Measurements from ENCODE around the gene MYO7A. TPM values are rescaled to one million over a fixed set of nuclear protein-coding genes. Genes with fewer than 3 reads are reported as not detected.

Gene MYO7A
- total and polyA plus RNA-seq, 2 donors (not counting 1 experiment from before 2014, with no cell fraction given) = 0.03 to 0.07 TPM

DNA sequence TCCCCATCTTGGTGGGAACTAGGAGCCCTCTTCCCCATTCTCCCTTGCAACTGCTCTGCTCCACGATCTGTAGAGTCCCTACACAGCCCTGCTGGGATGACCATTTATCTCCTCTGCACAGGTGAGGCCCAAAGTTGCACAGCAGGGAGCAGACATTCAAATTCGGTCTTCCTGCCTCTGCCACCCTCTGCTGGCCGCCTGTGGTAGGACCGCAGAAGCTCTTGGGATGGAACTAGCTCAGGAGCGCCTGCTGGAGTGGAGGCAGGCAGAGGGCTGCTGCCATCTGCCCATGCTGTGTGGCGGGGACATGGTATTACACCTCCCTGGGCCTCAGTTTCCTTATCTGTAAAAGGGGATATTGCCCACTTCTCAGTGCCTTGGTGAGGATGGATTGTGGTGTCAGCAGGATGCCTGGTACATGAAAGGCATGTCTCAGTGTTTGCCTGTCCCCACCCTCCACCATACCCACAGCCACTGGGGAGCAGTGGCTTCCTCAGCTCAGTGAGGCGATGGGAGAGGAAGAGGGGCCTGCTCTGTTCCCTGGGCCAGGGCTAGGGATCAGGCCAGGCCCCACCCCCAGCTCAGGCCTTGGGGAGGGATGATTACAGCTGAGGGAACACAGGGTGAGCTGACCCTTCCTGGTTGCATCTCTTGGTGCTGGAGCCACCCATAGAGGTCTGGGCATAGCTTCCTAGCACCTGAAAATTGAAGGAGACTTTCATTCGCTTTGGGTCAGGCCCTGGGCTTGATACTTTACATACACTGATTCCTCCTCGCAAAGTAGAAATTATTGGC, 36.7 kb upstream of the MYO7A start:
- Histone ChIP-seq H3K4me3 (ENCODE audit: control extremely low read depth in 1 of 5, extremely low read depth in 1 of 5, insufficient read depth in 1 of 5, low read depth in 2 of 5, low read length in 4 of 5) (no peak overlapping the region), H2AFZ (ENCODE audit: insufficient read depth, low read depth, low read length, poor library complexity, severe bottlenecking) (no peak overlapping the region), H4K20me1 (ENCODE audit: control insufficient read depth, insufficient read depth, low read length, poor library complexity, severe bottlenecking) (no peaks in the 10 kb centered on the region), H3K36me3 (replicated peaks in 1 of 2; ENCODE audit: control extremely low read depth in 1 of 2, control insufficient read depth in 1 of 2, extremely low read depth in 1 of 2, insufficient read depth in 2 of 2, low read length in 1 of 2) (no peaks in the 10 kb centered on the region), H3K9ac (ENCODE audit: low read length) (no peak overlapping the region), H3K27ac (ENCODE audit: low read length in 2 of 2) (no peak overlapping the region), H3K4me2 (replicated peaks; ENCODE audit: low read depth, low read length, poor library complexity, severe bottlenecking) (no peak overlapping the region), H3K4me1 (ENCODE audit: control insufficient read depth in 2 of 2, insufficient read depth in 2 of 2, low read length in 2 of 2) (no peaks in the 10 kb centered on the region), H3K79me2 (ENCODE audit: control insufficient read depth, insufficient read depth, low read length) (no peaks in the 10 kb centered on the region), H3K9me3 (ENCODE audit: control extremely low read depth in 1 of 3, control insufficient read depth in 2 of 3, insufficient read depth in 1 of 3, low read length in 2 of 3) (no peaks in the 10 kb centered on the region), H3K27me3 (replicated peaks in 1 of 4; ENCODE audit: control extremely low read depth in 1 of 4, control insufficient read depth in 3 of 4, insufficient read depth in 4 of 4, low read length in 3 of 4) (no peaks in the 10 kb centered on the region)
- ATAC-seq (ENCODE audit: low read depth) (peak; percentile 91), DNase-seq (peak; percentile 75)
- TF ChIP-seq, protein P1, sequence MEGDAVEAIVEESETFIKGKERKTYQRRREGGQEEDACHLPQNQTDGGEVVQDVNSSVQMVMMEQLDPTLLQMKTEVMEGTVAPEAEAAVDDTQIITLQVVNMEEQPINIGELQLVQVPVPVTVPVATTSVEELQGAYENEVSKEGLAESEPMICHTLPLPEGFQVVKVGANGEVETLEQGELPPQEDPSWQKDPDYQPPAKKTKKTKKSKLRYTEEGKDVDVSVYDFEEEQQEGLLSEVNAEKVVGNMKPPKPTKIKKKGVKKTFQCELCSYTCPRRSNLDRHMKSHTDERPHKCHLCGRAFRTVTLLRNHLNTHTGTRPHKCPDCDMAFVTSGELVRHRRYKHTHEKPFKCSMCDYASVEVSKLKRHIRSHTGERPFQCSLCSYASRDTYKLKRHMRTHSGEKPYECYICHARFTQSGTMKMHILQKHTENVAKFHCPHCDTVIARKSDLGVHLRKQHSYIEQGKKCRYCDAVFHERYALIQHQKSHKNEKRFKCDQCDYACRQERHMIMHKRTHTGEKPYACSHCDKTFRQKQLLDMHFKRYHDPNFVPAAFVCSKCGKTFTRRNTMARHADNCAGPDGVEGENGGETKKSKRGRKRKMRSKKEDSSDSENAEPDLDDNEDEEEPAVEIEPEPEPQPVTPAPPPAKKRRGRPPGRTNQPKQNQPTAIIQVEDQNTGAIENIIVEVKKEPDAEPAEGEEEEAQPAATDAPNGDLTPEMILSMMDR (IDR thresholded peaks at IDR 0.05) = peak; percentile 84
- TF ChIP-seq EZH2 (IDR thresholded peaks at IDR 0.05; ENCODE audit: borderline replicate concordance, insufficient read depth, low read depth, low read length, poor library complexity, severe bottlenecking) = no peak
- H3K4me3 Mint-ChIP-seq = no peak overlapping the region
- no peaks in the 10 kb centered on the region for H3K4me1 Mint-ChIP-seq
- CTCF ChIA-PET = interaction anchor here (0.6 to 5.1 kb wide), 28 partner anchors 10 to 528 kb away, joined by 3 to 73 read pairs (median 4); partner anchors contain the start of gene OMP
- POLR2A ChIA-PET = no interaction called here
- no peaks in the 10 kb centered on the region for H3K27me3 Mint-ChIP-seq
- no peaks in the 10 kb centered on the region for H3K9me3 Mint-ChIP-seq (ENCODE audit: insufficient read depth)
- no peak overlapping the region for H3K27ac Mint-ChIP-seq
- intact Hi-C loops (cut with micrococcal nuclease) = loop anchor here (1.0 kb wide), 3 partner anchors 25 to 171 kb away; partner anchors contain the start of gene CAPN5
- WGBS (ENCODE audit: insufficient coverage) = 20% methylated on average over 9 of the region's 9 CpGs

DNA sequence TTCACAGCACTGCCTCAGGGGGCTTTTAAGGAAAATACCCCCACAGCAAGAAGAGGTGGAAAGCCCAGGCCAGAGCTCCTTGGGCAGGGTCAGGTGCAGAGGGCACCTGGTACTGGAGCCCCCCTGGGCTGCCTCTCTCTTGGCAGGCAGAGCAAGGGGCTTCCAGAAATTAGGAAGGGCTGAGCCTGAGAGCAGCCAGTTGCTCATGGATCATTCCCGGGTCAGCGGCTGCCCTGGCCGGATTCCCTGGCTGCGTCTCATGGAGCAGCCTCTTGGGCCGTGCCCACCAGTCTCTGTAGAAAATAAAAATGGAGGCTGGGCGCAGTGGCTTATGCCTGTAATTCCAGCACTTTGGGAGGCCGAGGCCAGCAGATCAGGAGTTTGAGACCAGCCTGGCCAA, 35.7 kb upstream of the MYO7A start:
- no peak for ATAC-seq (ENCODE audit: low read depth)
- no peak overlapping the region for H3K4me2 ChIP-seq (replicated peaks; ENCODE audit: low read depth, low read length, poor library complexity, severe bottlenecking)
- intact Hi-C loops (cut with micrococcal nuclease) = no loop called here

More for the DNA sequence above, 35.7 kb upstream of the MYO7A start:
- Histone ChIP-seq H3K9me3 (ENCODE audit: control extremely low read depth in 1 of 3, control insufficient read depth in 2 of 3, insufficient read depth in 1 of 3, low read length in 2 of 3) (no peaks in the 10 kb centered on the region), H4K20me1 (ENCODE audit: control insufficient read depth, insufficient read depth, low read length, poor library complexity, severe bottlenecking) (no peaks in the 10 kb centered on the region), H3K27ac (ENCODE audit: low read length in 2 of 2) (no peak overlapping the region), H3K79me2 (ENCODE audit: control insufficient read depth, insufficient read depth, low read length) (no peaks in the 10 kb centered on the region), H3K4me3 (ENCODE audit: control extremely low read depth in 1 of 5, extremely low read depth in 1 of 5, insufficient read depth in 1 of 5, low read depth in 2 of 5, low read length in 4 of 5) (no peak overlapping the region), H3K36me3 (replicated peaks in 1 of 2; ENCODE audit: control extremely low read depth in 1 of 2, control insufficient read depth in 1 of 2, extremely low read depth in 1 of 2, insufficient read depth in 2 of 2, low read length in 1 of 2) (no peaks in the 10 kb centered on the region), H2AFZ (ENCODE audit: insufficient read depth, low read depth, low read length, poor library complexity, severe bottlenecking) (no peak overlapping the region), H3K27me3 (replicated peaks in 1 of 4; ENCODE audit: control extremely low read depth in 1 of 4, control insufficient read depth in 3 of 4, insufficient read depth in 4 of 4, low read length in 3 of 4) (no peaks in the 10 kb centered on the region), H3K9ac (ENCODE audit: low read length) (no peak overlapping the region), H3K4me1 (ENCODE audit: control insufficient read depth in 2 of 2, insufficient read depth in 2 of 2, low read length in 2 of 2) (no peaks in the 10 kb centered on the region)
- no peak for TF ChIP-seq EZH2 (IDR thresholded peaks at IDR 0.05; ENCODE audit: borderline replicate concordance, insufficient read depth, low read depth, low read length, poor library complexity, severe bottlenecking)
- TF ChIP-seq, protein P1 (IDR thresholded peaks at IDR 0.05) = no peak
- ChIA-PET POLR2A (no interaction called here), CTCF (interaction anchor here (0.7 to 5.1 kb wide), 16 partner anchors 13 to 527 kb away, joined by 3 to 73 read pairs (median 4); no protein-coding TSS in a partner anchor)
- no peak for DNase-seq
- Mint-ChIP-seq H3K27me3 (no peaks in the 10 kb centered on the region), H3K4me1 (no peaks in the 10 kb centered on the region), H3K27ac (no peak overlapping the region), H3K4me3 (no peak overlapping the region), H3K9me3 (ENCODE audit: insufficient read depth) (no peaks in the 10 kb centered on the region)
- WGBS (ENCODE audit: insufficient coverage) = 78% methylated on average over 6 of the region's 7 CpGs
